GM19397 (cell line): ENCODE data around the gene RPS18.
"Not testable (repeated sequence)": the region's sequence is repeated elsewhere in the genome, so short reads cannot be mapped to it uniquely, and the experiment has no call there.

Source experiments
- ATAC-seq: cut with Tn5 transposase; IDR thresholded peaks from one replicate; pipeline ENCODE4 v1.9.1; 2021; ENCODE audit warnings: mild to moderate bottlenecking, moderate library complexity; ENCODE audit not compliant: unreplicated experiment

The RPS18 gene

DNA sequence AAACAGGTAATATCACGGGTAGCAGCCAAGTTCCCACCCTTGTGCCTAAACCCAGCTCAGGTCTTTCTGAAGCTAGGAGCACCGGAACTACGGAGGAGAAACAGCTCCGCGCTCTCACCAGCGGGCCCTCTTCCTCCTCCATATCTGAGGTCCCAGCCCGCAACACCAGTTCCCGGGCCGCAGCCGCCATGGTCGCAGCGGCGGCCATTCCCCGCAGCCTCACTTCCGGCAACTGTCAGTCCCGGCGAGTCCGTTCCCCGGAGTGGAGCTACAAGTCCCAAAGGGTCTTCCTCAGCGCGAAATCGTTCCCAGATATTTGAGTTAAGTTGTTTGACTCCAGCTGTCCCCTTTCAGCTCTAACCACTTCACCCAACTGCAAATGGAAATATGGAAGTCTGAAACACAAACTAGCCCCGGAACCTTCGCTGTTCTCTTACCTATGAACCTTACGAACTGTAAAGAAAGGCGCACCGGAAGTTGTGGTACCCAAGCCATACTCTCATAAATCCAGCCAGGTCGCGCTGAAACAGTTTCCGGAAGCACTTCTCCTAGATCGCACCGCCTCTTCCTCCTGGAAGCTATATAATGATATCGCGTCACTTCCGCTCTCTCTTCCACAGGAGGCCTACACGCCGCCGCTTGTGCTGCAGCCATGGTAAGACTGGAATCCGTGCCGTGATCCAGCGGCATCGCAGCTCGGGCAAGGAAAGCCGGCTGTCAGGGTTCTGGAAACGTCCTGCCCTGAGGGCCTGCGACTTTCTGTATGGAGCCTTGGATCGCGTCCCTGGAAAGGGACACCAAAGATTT is at the start of gene RPS18, which contains the start of gene VPS52:
RPS18 (plus strand) TSS at position 608 of the 807 bp plus-strand sequence; CDS start at position 653, 45 bp downstream.
VPS52 (minus strand) TSS at position 409 of the 807 bp plus-strand sequence; CDS start at position 208, 201 bp downstream.
- peak; percentile 76 for ATAC-seq

- not testable (repeated sequence) for ATAC-seq
Measured at GRCh38 chr6:33226503-33227120, 45.3 kb upstream of the RPS18 start.

GRCh38 chr6:33235221-33235634 is 36.6 kb upstream of the RPS18 start:
- ATAC-seq = no peak

GRCh38 chr6:33236328-33236727 is 35.5 kb upstream of the RPS18 start:
- no peak for ATAC-seq

DNA sequence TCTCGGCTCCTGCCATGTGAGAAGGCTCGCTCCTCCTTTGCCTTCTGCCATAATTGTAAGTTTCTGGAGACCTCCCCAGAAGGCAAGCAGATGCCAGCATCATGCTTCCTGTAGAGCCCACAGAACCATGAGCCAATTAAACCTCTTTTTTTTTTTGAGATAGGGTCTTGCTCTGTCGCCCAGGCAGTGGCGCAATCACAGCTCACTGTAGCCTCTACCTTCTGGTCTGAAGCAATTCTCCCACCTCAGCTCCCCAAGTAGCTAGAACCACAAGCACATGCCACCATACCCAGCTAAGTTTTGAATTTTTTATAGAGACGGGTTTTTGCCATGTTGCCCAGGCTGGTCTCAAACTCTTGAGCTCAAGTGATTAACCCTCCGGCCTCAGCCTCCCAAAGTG is 35.0 kb upstream of the RPS18 start:
- ATAC-seq = no peak

DNA sequence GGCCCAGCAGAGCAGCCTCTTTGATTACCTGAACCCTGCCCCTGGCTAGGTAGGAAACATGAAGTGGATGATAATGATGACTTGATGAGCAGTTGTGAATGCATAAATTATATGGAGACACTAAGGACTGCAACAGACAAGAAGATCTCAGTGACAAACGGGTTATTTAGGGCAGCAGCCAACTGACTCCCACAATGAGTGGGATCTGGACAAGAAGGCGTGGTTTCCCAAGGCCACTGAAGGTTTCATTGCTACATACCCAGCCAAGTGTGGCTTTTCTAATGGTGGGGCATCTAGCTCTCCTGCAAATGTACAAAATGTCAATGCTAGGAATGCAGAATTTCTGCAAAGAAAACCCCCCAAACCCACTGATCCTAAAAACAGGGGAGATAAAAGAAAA is 34.1 kb upstream of the RPS18 start:
- no peak for ATAC-seq

- ATAC-seq = no peak
Measured at GRCh38 chr6:33241968-33242367, 29.9 kb upstream of the RPS18 start.

DNA sequence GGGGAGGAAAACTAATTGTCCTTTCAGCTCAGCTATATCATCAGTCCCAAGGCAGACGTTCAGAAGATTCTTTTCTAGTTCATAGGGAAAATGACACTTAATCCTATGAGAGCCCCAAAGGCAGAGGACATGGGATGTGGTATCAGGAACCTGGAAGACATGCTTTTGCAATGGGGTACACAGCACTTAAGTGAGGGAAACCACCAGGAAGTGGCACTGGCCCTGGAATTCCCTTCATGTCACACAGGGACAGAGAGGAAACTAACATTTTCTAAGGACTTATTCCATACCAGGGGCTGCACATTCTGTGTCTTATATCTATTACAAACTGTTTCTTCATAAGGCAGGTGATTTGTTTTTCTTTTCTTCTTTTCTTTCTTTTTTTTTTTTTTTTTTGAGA is 28.4 kb upstream of the RPS18 start:
- no peak for ATAC-seq

DNA sequence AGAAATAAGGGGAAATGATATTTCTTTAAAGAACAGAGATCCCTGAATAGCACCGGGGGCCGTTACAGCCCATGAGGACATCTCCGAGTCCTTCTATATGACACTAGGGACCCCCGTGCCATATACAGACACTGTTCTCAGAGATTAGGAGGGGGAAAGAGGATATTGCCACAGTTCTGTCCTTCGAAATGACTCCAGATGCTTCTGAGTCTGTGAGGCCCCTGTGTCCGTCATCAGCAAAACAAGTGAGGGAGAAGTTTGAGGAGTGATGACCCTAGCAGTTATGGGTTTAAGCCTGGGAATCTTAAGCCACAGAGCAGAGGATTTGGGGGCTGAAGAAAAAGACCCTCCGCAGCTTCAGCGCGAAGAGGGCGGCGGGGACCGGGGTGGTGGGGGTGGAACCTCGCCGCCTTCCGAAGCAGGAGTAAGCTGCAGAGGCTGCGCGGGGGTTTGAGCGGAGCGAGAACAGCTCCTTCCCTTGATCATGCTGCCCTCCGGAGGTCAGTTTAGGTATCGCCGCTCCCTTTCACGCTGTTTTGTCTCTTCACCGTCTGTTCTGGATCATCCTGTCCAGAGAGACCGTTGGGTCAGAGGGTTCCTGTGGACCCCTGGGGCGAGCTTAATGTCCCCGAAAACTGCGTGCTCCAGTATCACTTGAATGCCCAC is 23.8 kb upstream of the RPS18 start:
- peak; percentile 28 for ATAC-seq

DNA sequence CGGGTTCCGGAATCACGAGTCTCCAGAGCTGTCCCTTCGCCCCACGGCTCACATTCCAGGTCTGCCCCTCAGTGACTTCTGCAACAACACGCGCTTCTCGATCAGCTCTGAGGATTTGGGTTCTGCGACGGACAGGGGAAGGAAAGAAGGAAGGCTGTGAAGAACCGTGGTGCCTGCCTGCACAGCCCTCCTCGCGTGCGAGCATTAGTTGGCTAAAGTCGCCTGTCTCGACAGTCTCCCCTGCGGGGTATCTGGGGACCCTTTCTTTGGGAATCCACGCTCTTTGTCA is 23.3 kb upstream of the RPS18 start:
- peak; percentile 6 for ATAC-seq

DNA sequence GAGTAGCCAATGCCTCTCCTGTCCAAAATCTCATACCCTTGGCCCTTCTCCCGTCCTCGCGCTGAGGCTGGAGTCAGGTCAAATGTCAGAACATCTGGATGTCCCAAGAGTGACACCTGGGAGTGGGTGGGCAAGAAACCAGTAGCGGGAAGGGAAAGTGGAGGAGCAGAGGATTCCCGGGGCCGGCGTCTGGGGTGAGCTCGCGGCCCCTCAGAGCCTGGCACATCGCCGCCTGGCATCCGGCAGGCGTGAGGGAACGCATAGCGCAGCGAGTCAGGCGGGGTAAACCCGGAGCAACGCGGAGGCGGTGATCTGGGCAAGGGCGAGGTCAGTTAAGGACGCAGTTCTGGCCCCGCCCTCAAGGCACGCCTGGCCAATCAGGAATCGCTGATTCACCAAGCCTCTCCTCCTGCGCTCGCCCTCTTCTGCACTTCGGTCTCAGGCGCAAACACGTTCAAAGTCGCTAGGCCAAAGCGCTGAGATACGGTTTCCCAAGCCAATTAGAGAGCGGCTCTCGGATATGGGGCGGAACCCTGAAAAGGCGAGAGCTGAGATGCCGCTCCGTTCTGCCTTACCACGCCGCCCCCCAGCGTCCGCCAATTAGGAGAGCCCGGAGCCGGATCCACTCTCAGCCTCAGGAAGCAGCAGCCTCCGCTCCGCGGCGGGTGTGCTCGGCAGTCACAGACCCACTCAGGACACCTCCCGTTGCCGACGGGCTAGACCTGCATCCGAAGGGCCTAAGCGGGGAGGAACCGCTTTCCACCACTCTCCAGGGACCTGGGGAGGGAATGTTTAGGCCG is 22.7 kb upstream of the RPS18 start:
- peak; percentile 83 for ATAC-seq

DNA sequence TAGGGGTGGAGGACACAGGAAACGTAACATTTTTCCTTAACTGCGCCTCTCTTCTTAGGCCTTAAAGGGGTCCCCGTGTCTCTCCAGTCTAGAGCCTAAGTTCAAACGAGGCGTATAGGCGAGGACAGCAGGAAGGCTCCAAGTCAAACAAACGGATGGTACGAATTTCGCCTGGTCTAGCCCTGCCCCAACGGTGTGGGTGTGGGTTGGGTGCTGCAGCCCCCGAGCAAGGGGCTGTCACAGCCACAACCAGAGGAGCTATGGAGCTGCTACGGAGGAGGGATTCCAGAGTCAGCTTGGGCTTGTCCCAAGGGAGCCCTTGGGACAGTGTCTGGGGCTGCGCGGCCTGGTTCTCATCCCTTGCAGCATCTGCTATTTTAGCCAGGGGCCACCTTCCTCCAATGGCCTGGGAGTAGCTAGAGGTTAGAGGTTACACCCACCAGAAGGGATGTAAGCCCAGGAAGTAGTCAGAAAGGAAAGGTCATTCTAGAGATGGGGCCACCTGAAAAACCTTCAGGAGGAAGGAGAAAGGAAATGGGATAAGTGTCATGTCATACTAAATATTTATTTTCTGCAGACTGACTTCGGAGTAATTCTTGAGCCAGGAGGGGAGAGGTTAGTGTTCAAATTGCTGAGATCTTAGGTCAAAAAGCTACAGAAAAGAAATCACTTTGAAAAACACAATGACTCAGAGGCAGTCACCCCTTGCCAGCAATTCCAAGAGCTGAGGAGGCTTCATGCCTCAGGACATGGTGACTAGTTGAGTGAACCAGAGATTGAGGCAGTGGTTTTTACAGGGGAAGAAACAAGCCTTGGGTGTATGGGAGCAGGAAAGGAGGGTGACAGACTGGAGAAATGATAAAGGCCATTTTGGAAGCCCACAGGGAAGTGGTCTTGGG is 21.9 kb upstream of the RPS18 start:
- peak; percentile 5 for ATAC-seq

DNA sequence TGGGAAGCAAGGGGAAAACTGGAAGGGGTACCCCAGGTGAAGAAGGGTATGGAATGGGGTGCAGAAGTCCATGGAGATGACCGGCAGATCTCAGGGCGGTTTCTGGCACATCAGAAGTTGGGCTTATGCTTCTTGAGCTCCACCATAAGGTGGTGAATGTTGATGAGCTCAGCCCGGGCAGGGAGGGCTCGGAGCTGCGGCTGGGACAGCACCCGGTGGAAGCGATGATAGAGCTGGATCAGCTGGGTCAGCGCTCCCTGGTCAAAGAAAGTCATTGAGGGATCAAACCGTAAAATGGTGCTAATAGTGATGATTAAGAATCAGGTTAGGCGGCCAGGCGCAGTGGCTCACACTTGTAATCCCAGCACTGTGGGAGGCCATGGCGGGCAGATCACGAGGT is 21.1 kb upstream of the RPS18 start:
- ATAC-seq = no peak

- no peak for ATAC-seq
Measured at GRCh38 chr6:33251395-33252012, 20.4 kb upstream of the RPS18 start.

DNA sequence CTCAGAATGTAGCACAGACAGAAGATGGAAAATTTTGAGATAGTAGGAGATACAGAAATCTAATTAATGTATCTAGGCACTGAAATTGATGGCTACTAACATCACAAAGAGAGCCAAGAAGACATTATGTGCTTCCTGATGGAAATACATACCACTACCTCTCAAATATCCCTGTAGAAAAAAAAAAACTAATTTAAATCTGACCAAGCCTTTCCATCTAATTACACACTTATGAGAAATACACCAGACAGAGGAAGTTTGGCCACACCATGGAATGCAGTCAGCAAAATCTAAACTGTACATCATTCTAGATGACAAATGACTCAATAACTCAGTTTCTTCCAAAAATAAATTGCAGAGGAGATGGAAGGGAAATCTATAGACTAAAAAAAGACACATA is 19.1 kb upstream of the RPS18 start:
- no peak for ATAC-seq

DNA sequence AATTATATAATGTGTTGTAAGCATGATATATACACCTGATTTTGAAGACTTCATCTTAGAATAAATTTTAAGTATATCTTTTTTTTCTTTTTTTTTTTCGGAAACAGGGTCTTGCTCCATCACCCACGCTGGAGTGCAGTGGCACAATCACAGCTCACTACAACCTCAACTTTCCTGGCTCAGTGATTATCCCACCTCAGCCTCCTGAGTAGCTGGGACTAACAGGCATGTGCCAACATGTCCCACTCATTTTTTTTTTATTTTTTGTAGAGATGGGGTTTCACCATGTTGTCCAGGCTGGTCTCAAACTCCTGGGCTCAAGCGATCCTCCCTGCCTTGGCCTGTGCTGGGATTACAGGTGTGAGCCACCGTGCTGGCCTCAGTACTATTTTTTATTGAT is 17.3 kb upstream of the RPS18 start:
- no peak for ATAC-seq

DNA sequence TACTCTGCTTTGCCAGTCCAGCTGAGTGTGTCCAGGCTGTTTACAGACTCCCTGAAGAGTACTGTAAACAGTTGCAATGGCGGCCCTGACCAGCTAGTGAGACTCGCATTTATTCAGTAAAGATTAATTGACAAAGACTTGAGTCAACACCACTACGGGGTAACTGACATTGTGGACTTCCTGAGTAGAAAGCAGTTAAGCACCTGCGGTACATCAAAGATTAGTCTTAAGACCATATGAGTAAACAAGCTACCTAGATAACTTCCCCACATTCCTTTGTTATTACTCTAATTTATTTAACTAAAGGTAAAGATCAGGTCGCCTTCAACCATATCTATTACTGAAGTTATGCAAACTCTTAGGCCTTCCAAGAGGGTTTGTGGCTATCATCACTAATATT is 12.8 kb upstream of the RPS18 start:
- no peak for ATAC-seq

DNA sequence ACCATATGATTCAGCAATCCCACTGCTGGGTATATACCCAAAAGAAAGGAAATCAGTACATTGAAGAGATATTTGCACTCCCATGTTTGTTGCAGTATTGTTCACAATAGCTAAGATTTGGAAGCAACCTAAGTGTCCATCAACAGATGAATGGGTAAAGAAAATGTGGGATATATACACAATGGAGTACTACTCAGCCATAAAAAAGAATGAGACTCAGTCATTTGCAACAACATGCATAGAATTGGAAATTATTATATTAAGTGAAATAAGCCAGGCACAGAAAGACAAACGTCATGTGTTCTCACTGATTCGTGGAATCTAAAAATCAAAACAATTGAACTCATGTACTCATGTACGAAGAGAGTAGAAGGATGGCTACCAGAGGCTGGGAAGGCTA is 9.4 kb upstream of the RPS18 start:
- not testable (repeated sequence) for ATAC-seq

DNA sequence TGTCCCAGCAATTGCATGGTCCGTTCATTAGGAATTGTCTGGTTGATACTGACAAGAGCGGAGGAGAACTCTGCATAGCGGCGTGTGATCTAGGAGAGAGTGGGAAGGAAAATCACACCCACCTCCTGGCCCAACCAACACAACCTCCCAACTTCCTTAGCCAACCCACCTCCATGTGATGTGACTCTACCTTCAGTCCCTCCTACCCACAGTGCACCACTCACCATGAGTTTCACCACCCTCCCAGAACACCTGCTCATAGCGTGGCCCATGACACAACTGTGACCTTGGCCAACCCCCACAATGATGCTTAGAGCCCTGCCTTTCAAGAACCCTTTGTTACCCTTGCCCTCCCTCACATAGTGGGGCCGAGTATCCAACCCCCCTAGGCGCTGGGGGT is 7.9 kb upstream of the RPS18 start:
- no peak for ATAC-seq

GRCh38 chr6:33271117-33271467 is 783 bp upstream of the RPS18 start:
- no peak for ATAC-seq
